IPS DF 6.9 (cell line): ENCODE measurements around the gene NCOA3.

Experiments
- DNase-seq: peaks from one replicate; pipeline ENCODE4 v3.0.0-alpha.2; 2013; ENCODE audit warnings: low read depth, low spot score
- H3K27ac ChIP-seq: one replicate; pipeline ENCODE4 v1.5.1; 2013; ENCODE audit warnings: low read length, control low read depth
- H3K27me3 ChIP-seq: 2 replicates; pipeline ENCODE4 v1.6.1; 2013; ENCODE audit warnings: mild to moderate bottlenecking, low read length; ENCODE audit not compliant: control insufficient read depth, insufficient read depth
- H3K36me3 ChIP-seq: 2 replicates; pipeline ENCODE4 v1.6.1; 2013; ENCODE audit warnings: low read length; ENCODE audit not compliant: control insufficient read depth, insufficient read depth
- H3K4me1 ChIP-seq: 2 replicates; pipeline ENCODE4 v1.6.1; 2013; ENCODE audit warnings: low read length; ENCODE audit not compliant: control insufficient read depth, insufficient read depth
- H3K4me3 ChIP-seq: 2 replicates; pipeline ENCODE4 v1.5.1; 2013; ENCODE audit warnings: mild to moderate bottlenecking, low read length
- H3K9me3 ChIP-seq: 2 replicates; pipeline ENCODE4 v1.6.1; 2013; ENCODE audit warnings: low read length, inconsistent platforms; ENCODE audit not compliant: control insufficient read depth, insufficient read depth
- WGBS: extraction: QIAGEN DNeasy Blood & Tissue Kit; methylation state at CpG from one replicate; pipeline ENCODE4 v1.1.7; 2013; ENCODE audit warnings: mixed read lengths, missing lambda C conversion rate; ENCODE audit not compliant: insufficient read length, insufficient coverage; 5-methylcytosine and 5-hydroxymethylcytosine counted together

The NCOA3 gene

GRCh38 chr20:47705497-47705856 lies 203.8 kb downstream of the NCOA3 start:
- Histone ChIP-seq H3K27ac (no peak overlapping the region), H3K4me1 (no peaks in the 10 kb centered on the region), H3K9me3 (no peaks in the 10 kb centered on the region), H3K36me3 (no peaks in the 10 kb centered on the region), H3K4me3 (no peak overlapping the region), H3K27me3 (no peaks in the 10 kb centered on the region)
- WGBS = no CpG with 5 or more reads among the region's 7 CpGs
- DNase-seq = no peak

- H3K27ac ChIP-seq = no peak overlapping the region
- no peaks in the 10 kb centered on the region for H3K4me1 ChIP-seq
- DNase-seq = no peak
- H3K36me3 ChIP-seq = no peaks in the 10 kb centered on the region
- H3K4me3 ChIP-seq = no peak overlapping the region
- no peaks in the 10 kb centered on the region for H3K9me3 ChIP-seq
- no peaks in the 10 kb centered on the region for H3K27me3 ChIP-seq
- no CpG with 5 or more reads among the region's 5 CpGs for WGBS
Observed at GRCh38 chr20:47706345-47706744, 204.7 kb downstream of the NCOA3 start.
